ENCODE measurements around the gene NBPF9.
"Not testable (repeated sequence)": the region's sequence is repeated elsewhere in the genome, so short reads cannot be mapped to it uniquely, and the experiment has no call there.

Gene NBPF9

DNA sequence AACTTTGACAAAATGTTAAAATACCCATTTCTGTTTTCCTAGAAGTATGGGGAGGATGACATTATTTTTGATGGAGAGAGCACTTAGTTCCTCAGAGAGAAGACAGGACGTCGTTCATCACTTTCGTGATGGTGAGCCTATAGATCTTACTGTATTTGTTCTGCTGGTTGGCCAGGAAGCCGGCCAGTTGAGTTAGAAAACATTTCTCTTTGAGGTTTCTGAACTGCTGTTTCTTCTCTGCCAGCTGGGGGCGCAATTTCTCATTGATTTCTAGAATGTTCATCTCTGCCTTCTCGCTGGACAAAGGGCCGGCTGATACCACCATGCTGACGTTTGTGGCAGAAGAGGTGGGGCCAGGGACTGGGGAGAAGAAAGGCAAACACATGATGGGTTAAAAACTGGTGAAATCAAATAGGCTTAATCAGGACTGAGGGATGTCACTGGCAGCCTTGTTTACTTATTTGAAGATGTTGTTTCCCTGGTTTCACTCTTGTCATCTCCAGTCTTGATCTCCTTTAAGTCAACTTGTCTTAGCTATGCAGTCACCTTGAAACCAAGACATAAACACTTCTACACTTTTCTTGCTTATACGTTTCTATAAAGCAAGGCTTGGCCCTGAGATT is 27.7 kb downstream of the NBPF9 start:
- not testable (repeated sequence) for H3K4me1 ChIP-seq, H3K27ac ChIP-seq, H3K4me3 ChIP-seq, H3K27me3 ChIP-seq, H3K9ac ChIP-seq, H4K20me1 ChIP-seq, H3K36me3 ChIP-seq, H3K9me3 ChIP-seq, H3K4me2 ChIP-seq

DNA sequence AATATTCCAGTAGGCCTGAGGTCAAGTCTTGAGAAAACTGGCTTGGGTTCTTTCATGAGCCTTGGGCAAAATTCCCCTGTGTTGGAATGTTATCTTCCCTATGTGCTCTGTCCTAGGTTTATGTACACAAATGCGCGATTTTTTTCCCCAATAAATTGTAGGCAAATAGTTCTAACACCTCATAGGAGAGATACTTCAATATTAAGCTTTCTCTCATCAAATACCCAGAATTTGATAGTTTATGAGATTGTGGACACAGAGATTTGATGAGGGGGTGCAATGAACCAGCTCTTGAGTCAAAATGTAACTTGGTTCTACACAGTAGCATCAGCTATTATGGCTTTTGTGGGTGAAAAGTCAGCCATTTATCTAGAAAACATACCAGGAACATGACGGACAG is 38.7 kb downstream of the NBPF9 start:
- not testable (repeated sequence) for H3K4me3 ChIP-seq, H3K4me1 ChIP-seq, H3K4me2 ChIP-seq, H3K36me3 ChIP-seq, H4K20me1 ChIP-seq, H3K27ac ChIP-seq, H3K9ac ChIP-seq, H3K9me3 ChIP-seq, H3K27me3 ChIP-seq

DNA sequence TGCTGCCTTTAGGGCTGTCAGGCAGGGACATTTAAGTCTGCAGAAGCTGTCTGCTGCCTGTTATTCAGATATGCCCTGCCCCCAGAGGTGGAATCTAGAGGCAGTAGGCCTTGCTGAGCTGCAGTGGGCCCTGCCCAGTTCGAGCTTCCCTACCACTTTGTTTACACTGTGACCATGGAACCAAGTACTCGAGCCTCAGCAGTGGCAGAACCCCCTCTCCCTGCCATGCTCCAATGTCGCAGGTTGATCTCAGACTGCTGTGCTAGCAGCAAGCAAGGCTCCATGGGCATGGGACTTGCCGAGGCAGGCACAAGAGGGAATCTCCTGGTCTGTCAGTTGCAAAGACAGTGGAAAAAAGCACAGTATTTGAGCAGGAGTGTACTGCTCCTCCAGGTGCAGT is 60.3 kb downstream of the NBPF9 start:
- not testable (repeated sequence) for H3K36me3 ChIP-seq, H3K4me3 ChIP-seq, H3K4me1 ChIP-seq, H3K27me3 ChIP-seq, H3K4me2 ChIP-seq, H3K27ac ChIP-seq, H4K20me1 ChIP-seq, H3K9me3 ChIP-seq, H3K9ac ChIP-seq

DNA sequence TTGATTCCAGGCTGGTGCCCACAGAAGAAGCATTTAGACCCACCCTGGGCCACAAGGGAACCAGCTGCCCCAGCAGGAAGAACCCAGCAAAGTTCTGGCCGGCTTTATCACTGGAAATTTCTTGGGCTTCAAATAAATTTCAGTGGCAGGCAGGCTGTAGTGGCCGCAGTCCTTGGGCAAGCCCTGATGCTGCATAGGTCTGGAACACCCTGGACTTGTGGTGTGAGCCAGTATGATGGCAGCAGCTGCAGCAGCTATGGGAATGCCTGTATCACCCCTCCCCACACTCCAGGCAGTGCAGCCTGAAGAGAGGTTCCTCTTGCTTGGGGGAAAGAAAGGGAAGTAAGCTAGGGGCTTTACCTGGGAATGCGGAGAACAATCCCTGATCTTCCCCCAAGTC is 69.4 kb downstream of the NBPF9 start:
- H3K4me1 ChIP-seq, H3K4me2 ChIP-seq, H3K27ac ChIP-seq, H3K27me3 ChIP-seq, H3K36me3 ChIP-seq, H3K9ac ChIP-seq, H4K20me1 ChIP-seq, H3K9me3 ChIP-seq, H3K4me3 ChIP-seq: not testable (repeated sequence)

DNA sequence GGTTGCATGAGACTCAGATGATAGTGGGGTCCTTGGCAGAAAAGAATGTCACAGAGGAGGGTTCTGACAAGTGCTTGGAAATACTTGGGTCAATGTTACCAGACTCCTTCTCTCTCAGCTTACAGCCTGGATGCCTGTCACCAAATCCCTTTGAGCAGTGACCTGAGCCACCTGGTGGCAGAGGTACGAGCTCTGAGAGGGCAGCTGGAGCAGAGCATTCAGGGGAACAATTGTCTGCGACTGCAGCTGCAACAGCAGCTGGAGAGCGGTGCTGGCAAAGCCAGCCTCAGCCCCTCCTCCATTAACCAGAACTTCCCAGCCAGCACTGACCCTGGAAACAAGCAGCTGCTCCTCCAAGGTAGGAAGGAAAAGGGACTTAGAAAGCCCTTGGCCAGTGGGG is 79.0 kb downstream of the NBPF9 start:
- not testable (repeated sequence) for H3K4me2 ChIP-seq, H3K9ac ChIP-seq, H4K20me1 ChIP-seq, H3K9me3 ChIP-seq, H3K36me3 ChIP-seq, H3K4me1 ChIP-seq, H3K27ac ChIP-seq, H3K4me3 ChIP-seq, H3K27me3 ChIP-seq

DNA sequence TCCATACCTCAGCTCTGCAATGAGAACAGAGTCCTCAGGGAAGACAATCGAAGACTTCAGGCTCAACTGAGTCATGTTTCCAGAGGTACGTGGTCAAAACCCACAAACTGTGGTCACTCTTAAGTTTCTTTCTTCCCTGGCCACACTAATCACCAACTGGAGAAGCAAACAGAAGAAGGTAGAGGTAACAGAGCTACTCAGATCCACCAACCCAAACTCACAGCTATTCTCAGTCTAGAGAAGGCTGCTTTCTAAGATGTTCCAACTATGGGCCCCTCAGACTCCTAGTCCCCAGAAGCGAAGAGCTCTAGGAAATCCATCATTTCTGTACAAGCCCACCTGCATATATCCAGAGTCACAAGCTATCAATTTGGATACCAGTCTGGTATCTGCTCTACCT is 84.8 kb downstream of the NBPF9 start:
- H3K36me3 ChIP-seq, H3K9me3 ChIP-seq, H3K4me1 ChIP-seq, H3K9ac ChIP-seq, H4K20me1 ChIP-seq, H3K27ac ChIP-seq, H3K27me3 ChIP-seq, H3K4me2 ChIP-seq, H3K4me3 ChIP-seq: not testable (repeated sequence)

DNA sequence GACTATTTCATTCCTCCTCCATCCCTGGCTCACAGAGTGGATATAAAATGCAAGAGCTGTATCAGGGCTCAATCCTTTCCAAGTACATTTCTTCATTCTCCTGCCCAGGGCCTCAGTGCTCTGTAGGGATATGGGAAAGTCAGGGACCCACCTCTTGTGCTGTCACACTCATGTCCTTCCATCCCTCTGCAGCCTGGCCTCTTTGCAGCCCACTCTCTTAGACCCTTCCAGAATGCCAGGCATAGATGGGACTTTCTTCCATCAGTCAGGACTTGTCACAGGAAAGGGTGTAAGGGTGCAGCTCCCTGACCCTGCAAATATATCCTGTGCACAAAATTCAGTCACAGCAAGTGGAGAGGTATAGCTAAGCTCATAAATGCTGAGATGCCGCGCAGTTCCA is 86.7 kb downstream of the NBPF9 start:
- H3K27ac ChIP-seq, H3K27me3 ChIP-seq, H3K4me1 ChIP-seq, H3K9me3 ChIP-seq, H3K4me2 ChIP-seq, H3K36me3 ChIP-seq, H4K20me1 ChIP-seq, H3K9ac ChIP-seq, H3K4me3 ChIP-seq: not testable (repeated sequence)

DNA sequence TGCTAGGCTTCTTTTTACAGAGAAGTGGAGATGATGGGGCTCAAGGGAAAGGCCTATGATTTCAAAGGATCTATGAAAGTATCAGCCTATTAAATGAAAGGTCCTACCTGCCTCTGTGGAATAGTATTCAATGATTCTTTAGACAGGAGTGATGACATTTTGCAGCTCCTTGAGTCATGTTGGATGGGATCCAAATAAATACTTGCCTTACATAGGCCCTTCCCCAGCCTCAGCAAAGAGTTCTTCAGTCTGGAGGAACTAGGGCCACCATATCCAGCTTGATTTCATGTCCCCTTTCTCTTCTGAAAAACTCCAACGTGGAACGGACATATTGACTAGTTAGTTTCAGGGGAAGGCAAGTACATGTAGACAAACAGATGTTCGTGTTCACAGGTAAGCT is 87.8 kb downstream of the NBPF9 start:
- H3K27me3 ChIP-seq, H3K4me3 ChIP-seq: not testable (repeated sequence)

DNA sequence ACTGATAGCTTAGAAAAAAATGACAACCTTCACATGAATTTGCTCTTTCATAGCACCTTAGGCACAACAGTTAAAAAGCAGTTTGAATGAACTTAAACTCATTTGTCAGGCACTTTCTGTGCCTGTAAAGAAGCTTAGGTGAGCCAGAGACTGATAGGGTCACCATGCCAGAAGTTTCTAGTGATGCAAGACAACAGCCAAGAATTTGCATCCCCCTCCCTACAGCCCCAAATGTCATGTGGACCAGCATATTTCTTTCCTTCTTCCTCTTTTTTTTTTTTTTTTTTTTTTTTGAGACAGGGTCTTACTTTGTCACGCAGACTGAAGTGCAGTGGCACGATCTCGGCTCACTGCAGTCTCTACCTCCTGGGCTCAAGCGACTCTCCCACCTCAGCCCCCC is 89.8 kb downstream of the NBPF9 start:
- H3K4me3 ChIP-seq, H3K27me3 ChIP-seq, H4K20me1 ChIP-seq, H3K9ac ChIP-seq, H3K27ac ChIP-seq, H3K36me3 ChIP-seq, H3K4me1 ChIP-seq, H3K4me2 ChIP-seq, H3K9me3 ChIP-seq: not testable (repeated sequence)

More for the DNA sequence above, 87.8 kb downstream of the NBPF9 start:
- H4K20me1 ChIP-seq, H3K36me3 ChIP-seq, H3K27ac ChIP-seq, H3K9me3 ChIP-seq, H3K4me1 ChIP-seq, H3K9ac ChIP-seq, H3K4me2 ChIP-seq: not testable (repeated sequence)

DNA sequence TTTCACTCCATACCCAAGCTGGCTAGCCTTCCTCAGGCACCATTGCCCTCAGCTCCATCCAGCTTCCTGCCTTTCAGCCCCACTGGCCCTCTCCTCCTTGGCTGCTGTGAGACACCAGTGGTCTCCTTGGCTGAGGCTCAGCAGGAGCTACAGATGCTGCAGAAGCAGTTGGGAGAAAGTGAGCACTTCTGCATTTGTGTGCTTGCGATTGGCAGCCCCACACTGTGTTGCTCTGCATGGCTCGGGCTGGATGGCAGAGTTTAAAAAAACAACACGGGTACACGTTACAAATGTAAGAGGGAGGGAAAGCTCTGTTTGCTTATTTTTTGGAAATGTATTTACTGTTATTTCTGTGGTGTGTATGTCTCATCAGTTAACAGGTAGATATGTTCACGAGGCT is 90.8 kb downstream of the NBPF9 start:
- not testable (repeated sequence) for H3K4me3 ChIP-seq

DNA sequence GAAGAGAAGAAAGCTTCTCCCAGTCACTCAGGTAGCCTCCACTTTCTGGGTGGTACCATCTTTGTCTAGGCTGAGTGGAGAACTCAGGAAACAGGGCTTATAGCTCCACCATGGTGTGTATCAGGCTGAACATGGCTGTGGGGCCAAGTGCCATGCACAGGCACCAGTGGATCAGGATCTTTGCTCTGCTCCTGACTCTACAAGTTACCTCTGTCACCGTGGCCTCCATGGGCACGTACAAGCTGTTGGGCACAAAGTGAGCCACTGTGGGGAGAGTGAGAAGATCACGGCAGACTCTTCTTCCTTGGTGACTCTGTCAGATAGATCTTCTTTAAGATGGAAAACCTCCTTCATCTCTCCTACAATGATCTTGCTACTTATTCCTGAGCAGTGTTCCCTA is 93.6 kb downstream of the NBPF9 start:
- H3K9me3 ChIP-seq, H3K9ac ChIP-seq, H3K36me3 ChIP-seq, H3K4me2 ChIP-seq, H3K27me3 ChIP-seq, H3K27ac ChIP-seq, H3K4me3 ChIP-seq, H3K4me1 ChIP-seq, H4K20me1 ChIP-seq: not testable (repeated sequence)

More for the DNA sequence above, 90.8 kb downstream of the NBPF9 start:
- H4K20me1 ChIP-seq, H3K27me3 ChIP-seq, H3K4me2 ChIP-seq, H3K4me1 ChIP-seq, H3K9me3 ChIP-seq, H3K36me3 ChIP-seq, H3K9ac ChIP-seq, H3K27ac ChIP-seq: not testable (repeated sequence)

DNA sequence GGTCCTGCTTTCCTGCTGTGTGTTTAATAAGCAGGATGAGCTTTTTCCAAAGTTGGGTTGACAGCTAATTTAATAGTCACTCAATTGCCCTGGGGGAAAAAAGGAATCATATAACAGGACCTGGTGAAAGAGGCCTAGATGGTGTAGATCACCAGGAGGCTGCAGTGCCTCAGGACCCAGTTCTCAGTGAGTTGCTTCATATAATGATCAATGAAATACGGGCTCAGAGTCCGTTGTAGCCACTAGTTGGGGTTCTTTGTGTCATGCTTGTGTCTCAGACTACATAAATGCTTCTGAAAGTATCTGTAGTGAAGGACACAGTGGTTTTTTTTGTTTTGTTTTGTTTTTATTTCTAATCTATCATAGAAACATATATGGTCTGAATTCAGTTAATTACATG is 94.6 kb downstream of the NBPF9 start:
- H3K4me2 ChIP-seq, H3K27me3 ChIP-seq, H3K36me3 ChIP-seq, H4K20me1 ChIP-seq, H3K27ac ChIP-seq, H3K9ac ChIP-seq, H3K4me3 ChIP-seq, H3K4me1 ChIP-seq, H3K9me3 ChIP-seq: not testable (repeated sequence)

DNA sequence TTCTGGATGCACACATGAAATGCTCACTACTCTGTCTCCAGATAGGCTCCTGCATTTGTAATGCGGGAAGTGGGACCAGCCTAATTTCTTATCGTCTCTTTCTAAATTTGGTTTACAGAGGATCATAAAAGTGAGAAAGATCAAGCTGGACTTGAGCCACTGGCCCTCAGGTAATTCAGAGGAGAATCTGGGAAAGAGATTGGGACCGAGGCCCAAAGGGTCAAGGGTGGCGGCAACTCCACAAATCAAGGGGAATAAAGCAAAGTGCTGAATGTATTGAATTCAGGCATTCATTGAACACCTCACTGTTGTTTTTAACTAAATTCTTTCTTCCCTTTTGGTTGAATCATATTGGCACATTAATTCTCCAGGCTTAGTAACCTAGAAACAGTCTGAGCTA is 95.0 kb downstream of the NBPF9 start:
- not testable (repeated sequence) for H4K20me1 ChIP-seq, H3K4me3 ChIP-seq, H3K27ac ChIP-seq, H3K4me1 ChIP-seq, H3K4me2 ChIP-seq, H3K27me3 ChIP-seq, H3K9ac ChIP-seq, H3K36me3 ChIP-seq, H3K9me3 ChIP-seq

All from BLaER1 (cell line).